HepG2 (cell line): Measurements from ENCODE around the gene NNMT.

Experiments
- CTCF ChIP-seq: sonication (generic); formaldehyde crosslinking; IDR thresholded peaks from 2 replicates; pipeline ENCODE4 v1.5.0; 2020; ENCODE audit warnings: mild to moderate bottlenecking, missing genetic modification reagents, moderate library complexity
- EZH2 ChIP-seq: conservative IDR thresholded peaks from 2 replicates; pipeline ENCODE4 v1.6.1; 2012; ENCODE audit warnings: mild to moderate bottlenecking, low read depth, low read length, moderate library complexity
- SRF ChIP-seq: IDR thresholded peaks from 2 replicates; pipeline ENCODE4 v1.6.1; 2011; ENCODE audit warnings: mild to moderate bottlenecking, low read depth, low read length, moderate library complexity

DNA sequence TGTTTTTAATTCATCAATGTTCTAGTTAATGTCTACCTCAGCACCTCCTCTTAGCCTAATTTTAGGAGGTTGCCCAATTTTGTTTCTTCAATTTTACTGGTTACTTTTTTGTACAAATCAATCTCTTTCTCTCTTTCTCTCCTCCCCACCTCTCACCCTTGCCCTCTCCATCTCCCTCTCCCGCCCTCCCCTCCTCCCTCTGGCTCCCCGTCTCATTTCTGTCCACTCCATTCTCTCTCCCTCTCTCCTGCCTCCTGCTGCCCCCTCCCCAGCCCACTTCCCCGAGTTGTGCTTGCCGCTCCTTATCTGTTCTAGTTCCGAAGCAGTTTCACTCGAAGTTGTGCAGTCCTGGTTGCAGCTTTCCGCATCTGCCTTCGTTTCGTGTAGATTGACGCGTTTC, 40.9 kb upstream of the NNMT start:
- no peak for TF ChIP-seq EZH2
- no peak for TF ChIP-seq SRF
- no peak for TF ChIP-seq CTCF (CRISPR knock-in tag)
